Hepatocyte (in vitro differentiated cells): Measurements from ENCODE around the gene PSD2. TPM values are rescaled to one million over a fixed set of nuclear protein-coding genes. Genes with fewer than 3 reads are reported as not detected.

Experiments used
- DNase-seq: peaks from one replicate; pipeline ENCODE4 v3.0.0-alpha.2; 2016; ENCODE audit warnings: low spot score
- H2AFZ ChIP-seq: fragments of 200-600 bp; sonication (generic); 2 replicates; pipeline ENCODE4 v1.6.0; 2016; ENCODE audit warnings: antibody characterized with exemption, mild to moderate bottlenecking
- H3K27ac ChIP-seq: fragments of 200-600 bp; sonication (generic); 2 replicates; pipeline ENCODE4 v1.5.1; 2016; ENCODE audit warnings: mild to moderate bottlenecking
- H3K27me3 ChIP-seq: fragments of 200-600 bp; sonication (generic); 2 replicates; pipeline ENCODE4 v1.6.1; 2016
- H3K36me3 ChIP-seq: fragments of 200-600 bp; sonication (generic); replicated peaks from 2 replicates; pipeline ENCODE4 v1.5.1; 2016; ENCODE audit warnings: low read depth; ENCODE audit not compliant: insufficient read depth
- H3K4me1 ChIP-seq: fragments of 200-600 bp; sonication (generic); 2 replicates; pipeline ENCODE4 v1.5.1; 2016; ENCODE audit warnings: mild to moderate bottlenecking, moderate library complexity; ENCODE audit not compliant: insufficient read depth
- H3K4me2 ChIP-seq: fragments of 200-600 bp; sonication (generic); 2 replicates; pipeline ENCODE4 v1.6.0; 2016
- H3K4me3 ChIP-seq: fragments of 200-600 bp; sonication (generic); 2 replicates; pipeline ENCODE4 v1.5.1; 2016; ENCODE audit warnings: mild to moderate bottlenecking
- H3K79me2 ChIP-seq: fragments of 200-600 bp; sonication (generic); 2 replicates; pipeline ENCODE4 v1.6.0; 2017; ENCODE audit warnings: mild to moderate bottlenecking
- H3K9me2 ChIP-seq: fragments of 200-600 bp; sonication (generic); replicated peaks from 2 replicates; pipeline ENCODE4 v1.6.0; 2017; ENCODE audit warnings: mild to moderate bottlenecking; ENCODE audit not compliant: insufficient read depth
- H3K9me3 ChIP-seq: fragments of 200-600 bp; sonication (generic); 2 replicates; pipeline ENCODE4 v1.5.1; 2016; ENCODE audit warnings: low read depth, mild to moderate bottlenecking
- H4K20me1 ChIP-seq: fragments of 200-600 bp; sonication (generic); 2 replicates; pipeline ENCODE4 v1.6.0; 2016; ENCODE audit warnings: mild to moderate bottlenecking; ENCODE audit not compliant: insufficient read depth, poor library complexity, severe bottlenecking
- EZH2 ChIP-seq: fragments of 200-600 bp; sonication (generic); IDR thresholded peaks from 2 replicates; pipeline ENCODE4 v1.6.1; 2016; ENCODE audit warnings: antibody characterized with exemption, mild to moderate bottlenecking, borderline replicate concordance
- EZH2phosphoT487 ChIP-seq: fragments of 200-600 bp; sonication (generic); IDR thresholded peaks from one replicate; pipeline ENCODE4 v1.6.1; 2018; ENCODE audit warnings: antibody characterized with exemption, mild to moderate bottlenecking, low read depth, moderate library complexity; ENCODE audit not compliant: unreplicated experiment, severe bottlenecking
- WGBS: methylation state at CpG from one replicate; pipeline ENCODE4 v1.1.6; 2016; ENCODE audit warnings: low lambda C conversion rate; ENCODE audit errors: missing lambda C conversion rate; 5-methylcytosine and 5-hydroxymethylcytosine counted together
- polyA plus RNA-seq: library from polyadenylated mRNA; unstranded; fragments of >200 nt; fragmentation: Nextera tagmentation; extraction: Ambion mirVana; gene quantifications from 2 replicates; pipeline ENCODE4 v1.2.1, GENCODE V29; 2016
- total RNA-seq: library from RNA; depleted of rRNA; stranded (reverse); fragments of >200 nt; gene quantifications from 2 replicates; pipeline ENCODE4 v1.2.3, GENCODE V29; 2014
- TF ChIP-seq, protein P1 (sequence below): fragments of 200-600 bp; sonication (generic); IDR thresholded peaks from 2 replicates; pipeline ENCODE4 v1.5.1; 2016; ENCODE audit warnings: antibody characterized with exemption, mild to moderate bottlenecking; ENCODE audit not compliant: poor library complexity

PSD2 gene
- total and polyA plus RNA-seq, 2 experiments from 2014 or later, result not detected

DNA sequence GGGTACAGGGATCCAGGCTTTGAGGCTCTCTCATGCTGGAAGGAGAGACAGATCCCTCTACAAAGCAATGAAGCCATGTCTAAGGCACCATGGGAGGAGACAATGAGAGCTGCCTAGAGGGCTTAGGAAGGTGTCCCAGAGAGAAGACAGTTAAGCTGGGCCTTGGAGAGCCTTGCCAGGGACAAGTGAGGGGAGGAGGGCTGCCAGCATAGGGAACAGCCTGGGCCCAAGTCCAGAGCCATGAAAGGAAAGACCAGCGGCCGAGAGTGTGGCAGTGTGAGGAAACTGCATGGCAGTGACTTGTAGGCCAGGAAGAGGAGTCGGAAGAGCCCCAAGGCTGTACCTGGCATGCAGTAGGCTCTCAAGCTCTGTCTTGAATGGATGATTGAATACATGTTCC is 88.5 kb downstream of the PSD2 start:
- Histone ChIP-seq H3K79me2 (no peaks in the 10 kb centered on the region), H3K4me1 (peaks cover 31% of the 10 kb centered on the region), H3K36me3 (no peaks in the 10 kb centered on the region), H3K27me3 (peaks cover 10% of the 10 kb centered on the region), H3K4me3 (no peak overlapping the region), H3K27ac (no peak overlapping the region), H4K20me1 (no peaks in the 10 kb centered on the region), H3K9me3 (no peaks in the 10 kb centered on the region), H2AFZ (no peak overlapping the region), H3K4me2 (no peak overlapping the region), H3K9me2 (no peaks in the 10 kb centered on the region)
- no peak for DNase-seq
- no peak for TF ChIP-seq EZH2phosphoT487
- no peak for TF ChIP-seq EZH2
- TF ChIP-seq, protein P1, sequence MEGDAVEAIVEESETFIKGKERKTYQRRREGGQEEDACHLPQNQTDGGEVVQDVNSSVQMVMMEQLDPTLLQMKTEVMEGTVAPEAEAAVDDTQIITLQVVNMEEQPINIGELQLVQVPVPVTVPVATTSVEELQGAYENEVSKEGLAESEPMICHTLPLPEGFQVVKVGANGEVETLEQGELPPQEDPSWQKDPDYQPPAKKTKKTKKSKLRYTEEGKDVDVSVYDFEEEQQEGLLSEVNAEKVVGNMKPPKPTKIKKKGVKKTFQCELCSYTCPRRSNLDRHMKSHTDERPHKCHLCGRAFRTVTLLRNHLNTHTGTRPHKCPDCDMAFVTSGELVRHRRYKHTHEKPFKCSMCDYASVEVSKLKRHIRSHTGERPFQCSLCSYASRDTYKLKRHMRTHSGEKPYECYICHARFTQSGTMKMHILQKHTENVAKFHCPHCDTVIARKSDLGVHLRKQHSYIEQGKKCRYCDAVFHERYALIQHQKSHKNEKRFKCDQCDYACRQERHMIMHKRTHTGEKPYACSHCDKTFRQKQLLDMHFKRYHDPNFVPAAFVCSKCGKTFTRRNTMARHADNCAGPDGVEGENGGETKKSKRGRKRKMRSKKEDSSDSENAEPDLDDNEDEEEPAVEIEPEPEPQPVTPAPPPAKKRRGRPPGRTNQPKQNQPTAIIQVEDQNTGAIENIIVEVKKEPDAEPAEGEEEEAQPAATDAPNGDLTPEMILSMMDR, result no peak
- WGBS, result 94% methylated on average over 3 of the region's 3 CpGs

DNA sequence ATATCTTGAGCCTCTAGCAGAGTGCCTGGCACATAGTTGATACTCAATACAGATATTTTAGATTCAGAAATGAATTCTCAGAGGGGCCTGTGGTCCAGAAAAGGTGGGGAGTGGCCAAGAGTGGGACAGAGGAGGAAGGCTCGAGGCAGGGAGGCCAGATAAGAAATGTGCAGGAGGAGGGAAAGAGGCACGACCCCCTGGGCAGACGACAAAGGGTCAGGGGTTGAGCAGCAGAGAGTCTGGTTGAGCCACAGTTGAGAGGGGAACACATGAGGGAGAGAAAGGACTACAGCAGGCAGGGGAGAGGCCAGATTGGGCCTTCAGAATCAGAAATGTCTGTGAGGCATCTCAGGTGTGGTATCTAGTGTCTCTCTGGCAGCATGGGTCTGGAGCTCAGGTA is 89.1 kb downstream of the PSD2 start:
- H3K27me3 ChIP-seq, result peaks cover 11% of the 10 kb centered on the region
- H3K4me1 ChIP-seq, result peaks cover 29% of the 10 kb centered on the region
- DNase-seq, result no peak
- no peaks in the 10 kb centered on the region for H3K79me2 ChIP-seq
- H3K36me3 ChIP-seq, result no peaks in the 10 kb centered on the region
- no peak overlapping the region for H3K27ac ChIP-seq
- WGBS, result 58% methylated on average over 3 of the region's 3 CpGs
- H4K20me1 ChIP-seq, result no peaks in the 10 kb centered on the region
- no peaks in the 10 kb centered on the region for H3K9me3 ChIP-seq
- no peaks in the 10 kb centered on the region for H3K9me2 ChIP-seq
- TF ChIP-seq, protein P1, result no peak
- TF ChIP-seq EZH2phosphoT487 (no peak), EZH2 (no peak)
- H2AFZ ChIP-seq, result no peak overlapping the region
- no peak overlapping the region for H3K4me3 ChIP-seq
- H3K4me2 ChIP-seq, result no peak overlapping the region

DNA sequence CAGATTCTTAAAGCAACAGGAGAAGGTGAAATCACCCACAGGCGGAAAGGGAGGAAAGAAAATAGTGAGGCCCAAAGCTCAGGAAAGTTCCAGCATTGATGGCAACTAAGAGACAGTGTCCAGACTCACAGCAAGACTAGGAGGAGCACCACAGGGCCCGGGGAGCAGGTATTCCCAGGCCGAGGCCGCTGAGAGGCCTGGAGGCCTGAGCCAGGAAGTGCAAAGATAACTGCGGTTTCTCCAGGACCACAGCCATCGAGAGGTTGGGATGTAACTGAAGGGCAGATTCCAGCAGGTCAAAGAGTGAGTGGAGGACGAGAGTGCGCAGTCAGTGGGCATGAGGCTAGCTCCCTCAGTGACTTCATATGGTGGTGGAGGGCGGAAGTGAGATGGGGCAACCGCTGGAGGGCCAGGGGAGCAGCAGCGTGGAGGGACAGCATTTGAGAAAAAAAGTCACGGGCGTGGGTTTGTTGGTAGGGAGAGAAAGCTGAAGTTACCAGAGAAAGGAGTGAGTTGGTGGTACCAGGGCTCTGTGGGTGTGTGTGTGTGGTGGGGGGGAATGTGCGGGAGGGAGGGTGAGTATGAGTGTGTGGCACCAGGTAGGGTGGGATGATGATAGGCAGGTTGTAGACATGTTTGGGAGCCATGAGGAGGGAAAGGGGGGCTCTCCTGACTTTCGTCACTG is 89.7 kb downstream of the PSD2 start:
- no peak overlapping the region for H3K4me3 ChIP-seq
- peaks cover 17% of the 10 kb centered on the region for H3K27me3 ChIP-seq
- H3K9me2 ChIP-seq, result no peaks in the 10 kb centered on the region
- no peaks in the 10 kb centered on the region for H3K9me3 ChIP-seq
- H3K27ac ChIP-seq, result no peak overlapping the region
- H3K4me2 ChIP-seq, result no peak overlapping the region
- H4K20me1 ChIP-seq, result no peaks in the 10 kb centered on the region
- peaks cover 23% of the 10 kb centered on the region for H3K4me1 ChIP-seq
- TF ChIP-seq EZH2phosphoT487, result no peak
- no peak for TF ChIP-seq EZH2
- TF ChIP-seq, protein P1, result no peak
- H3K36me3 ChIP-seq, result no peaks in the 10 kb centered on the region
- DNase-seq, result no peak
- no peaks in the 10 kb centered on the region for H3K79me2 ChIP-seq
- H2AFZ ChIP-seq, result no peak overlapping the region
- 88% methylated on average over 15 of the region's 15 CpGs for WGBS

DNA sequence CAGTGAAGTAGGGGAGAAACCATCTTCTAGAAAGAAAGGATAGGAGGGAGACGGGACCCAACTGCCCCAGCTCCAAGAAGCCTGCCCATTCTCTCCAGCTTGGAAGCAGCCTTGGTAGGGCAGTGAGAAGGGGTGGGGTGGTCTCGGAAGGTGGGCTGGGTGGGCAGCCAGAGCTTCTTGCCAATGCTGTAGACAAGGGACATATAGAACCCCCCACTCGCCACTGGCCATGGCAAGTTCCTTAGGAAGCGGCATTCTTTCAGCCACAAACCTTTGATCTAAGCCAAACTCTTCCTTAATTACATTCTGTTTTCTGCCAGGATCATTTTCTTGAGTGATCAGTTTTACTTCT is 90.2 kb downstream of the PSD2 start:
- H4K20me1 ChIP-seq, result no peaks in the 10 kb centered on the region
- DNase-seq, result no peak
- H3K9me3 ChIP-seq, result no peaks in the 10 kb centered on the region
- no peak overlapping the region for H3K27ac ChIP-seq
- H3K79me2 ChIP-seq, result no peaks in the 10 kb centered on the region
- H3K4me2 ChIP-seq, result no peak overlapping the region
- H3K4me1 ChIP-seq, result peaks cover 18% of the 10 kb centered on the region
- no peak overlapping the region for H2AFZ ChIP-seq
- no peak overlapping the region for H3K4me3 ChIP-seq
- no peaks in the 10 kb centered on the region for H3K9me2 ChIP-seq
- TF ChIP-seq EZH2phosphoT487 (no peak), EZH2 (no peak)
- TF ChIP-seq, protein P1, result no peak
- H3K27me3 ChIP-seq, result peaks cover 21% of the 10 kb centered on the region
- H3K36me3 ChIP-seq, result no peaks in the 10 kb centered on the region
- WGBS, result 94% methylated on average over 4 of the region's 4 CpGs
